Measurements from ENCODE around the gene LRP1B.

DNA sequence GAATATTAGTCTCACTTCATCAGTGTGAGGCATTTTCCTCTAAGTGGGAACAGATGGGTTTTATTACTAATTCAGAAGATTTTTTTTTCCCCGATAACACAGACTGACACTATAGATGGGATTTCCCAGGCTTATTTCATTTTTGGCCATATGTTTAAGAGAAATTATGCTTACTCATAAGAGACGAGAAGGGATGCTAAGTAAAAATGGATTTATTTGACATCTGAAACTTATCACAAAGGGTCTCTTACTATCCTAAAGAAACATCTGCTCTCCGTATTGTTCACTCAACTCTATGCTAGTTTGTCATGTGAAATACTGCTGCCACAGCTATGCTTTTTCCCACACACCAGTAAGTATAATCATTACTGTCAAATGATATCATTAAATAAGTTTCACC lies 1476.3 kb downstream of the LRP1B start:
- TF ChIP-seq, protein P1, sequence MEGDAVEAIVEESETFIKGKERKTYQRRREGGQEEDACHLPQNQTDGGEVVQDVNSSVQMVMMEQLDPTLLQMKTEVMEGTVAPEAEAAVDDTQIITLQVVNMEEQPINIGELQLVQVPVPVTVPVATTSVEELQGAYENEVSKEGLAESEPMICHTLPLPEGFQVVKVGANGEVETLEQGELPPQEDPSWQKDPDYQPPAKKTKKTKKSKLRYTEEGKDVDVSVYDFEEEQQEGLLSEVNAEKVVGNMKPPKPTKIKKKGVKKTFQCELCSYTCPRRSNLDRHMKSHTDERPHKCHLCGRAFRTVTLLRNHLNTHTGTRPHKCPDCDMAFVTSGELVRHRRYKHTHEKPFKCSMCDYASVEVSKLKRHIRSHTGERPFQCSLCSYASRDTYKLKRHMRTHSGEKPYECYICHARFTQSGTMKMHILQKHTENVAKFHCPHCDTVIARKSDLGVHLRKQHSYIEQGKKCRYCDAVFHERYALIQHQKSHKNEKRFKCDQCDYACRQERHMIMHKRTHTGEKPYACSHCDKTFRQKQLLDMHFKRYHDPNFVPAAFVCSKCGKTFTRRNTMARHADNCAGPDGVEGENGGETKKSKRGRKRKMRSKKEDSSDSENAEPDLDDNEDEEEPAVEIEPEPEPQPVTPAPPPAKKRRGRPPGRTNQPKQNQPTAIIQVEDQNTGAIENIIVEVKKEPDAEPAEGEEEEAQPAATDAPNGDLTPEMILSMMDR (IDR thresholded peaks at IDR 0.05), result no peak
- TF ChIP-seq, protein P2, sequence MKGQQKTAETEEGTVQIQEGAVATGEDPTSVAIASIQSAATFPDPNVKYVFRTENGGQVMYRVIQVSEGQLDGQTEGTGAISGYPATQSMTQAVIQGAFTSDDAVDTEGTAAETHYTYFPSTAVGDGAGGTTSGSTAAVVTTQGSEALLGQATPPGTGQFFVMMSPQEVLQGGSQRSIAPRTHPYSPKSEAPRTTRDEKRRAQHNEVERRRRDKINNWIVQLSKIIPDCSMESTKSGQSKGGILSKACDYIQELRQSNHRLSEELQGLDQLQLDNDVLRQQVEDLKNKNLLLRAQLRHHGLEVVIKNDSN (CRISPR knock-in tag; IDR thresholded peaks at IDR 0.05), result no peak
- no peak for TF ChIP-seq SP1 (CRISPR knock-in tag; conservative IDR thresholded peaks at IDR 0.05)
- TF ChIP-seq, protein P3, sequence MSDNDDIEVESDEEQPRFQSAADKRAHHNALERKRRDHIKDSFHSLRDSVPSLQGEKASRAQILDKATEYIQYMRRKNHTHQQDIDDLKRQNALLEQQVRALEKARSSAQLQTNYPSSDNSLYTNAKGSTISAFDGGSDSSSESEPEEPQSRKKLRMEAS (CRISPR knock-in tag; IDR thresholded peaks at IDR 0.05), result no peak
- no peak for TF ChIP-seq TP53 (CRISPR knock-in tag; IDR thresholded peaks at IDR 0.05)
- TF ChIP-seq, protein P4, sequence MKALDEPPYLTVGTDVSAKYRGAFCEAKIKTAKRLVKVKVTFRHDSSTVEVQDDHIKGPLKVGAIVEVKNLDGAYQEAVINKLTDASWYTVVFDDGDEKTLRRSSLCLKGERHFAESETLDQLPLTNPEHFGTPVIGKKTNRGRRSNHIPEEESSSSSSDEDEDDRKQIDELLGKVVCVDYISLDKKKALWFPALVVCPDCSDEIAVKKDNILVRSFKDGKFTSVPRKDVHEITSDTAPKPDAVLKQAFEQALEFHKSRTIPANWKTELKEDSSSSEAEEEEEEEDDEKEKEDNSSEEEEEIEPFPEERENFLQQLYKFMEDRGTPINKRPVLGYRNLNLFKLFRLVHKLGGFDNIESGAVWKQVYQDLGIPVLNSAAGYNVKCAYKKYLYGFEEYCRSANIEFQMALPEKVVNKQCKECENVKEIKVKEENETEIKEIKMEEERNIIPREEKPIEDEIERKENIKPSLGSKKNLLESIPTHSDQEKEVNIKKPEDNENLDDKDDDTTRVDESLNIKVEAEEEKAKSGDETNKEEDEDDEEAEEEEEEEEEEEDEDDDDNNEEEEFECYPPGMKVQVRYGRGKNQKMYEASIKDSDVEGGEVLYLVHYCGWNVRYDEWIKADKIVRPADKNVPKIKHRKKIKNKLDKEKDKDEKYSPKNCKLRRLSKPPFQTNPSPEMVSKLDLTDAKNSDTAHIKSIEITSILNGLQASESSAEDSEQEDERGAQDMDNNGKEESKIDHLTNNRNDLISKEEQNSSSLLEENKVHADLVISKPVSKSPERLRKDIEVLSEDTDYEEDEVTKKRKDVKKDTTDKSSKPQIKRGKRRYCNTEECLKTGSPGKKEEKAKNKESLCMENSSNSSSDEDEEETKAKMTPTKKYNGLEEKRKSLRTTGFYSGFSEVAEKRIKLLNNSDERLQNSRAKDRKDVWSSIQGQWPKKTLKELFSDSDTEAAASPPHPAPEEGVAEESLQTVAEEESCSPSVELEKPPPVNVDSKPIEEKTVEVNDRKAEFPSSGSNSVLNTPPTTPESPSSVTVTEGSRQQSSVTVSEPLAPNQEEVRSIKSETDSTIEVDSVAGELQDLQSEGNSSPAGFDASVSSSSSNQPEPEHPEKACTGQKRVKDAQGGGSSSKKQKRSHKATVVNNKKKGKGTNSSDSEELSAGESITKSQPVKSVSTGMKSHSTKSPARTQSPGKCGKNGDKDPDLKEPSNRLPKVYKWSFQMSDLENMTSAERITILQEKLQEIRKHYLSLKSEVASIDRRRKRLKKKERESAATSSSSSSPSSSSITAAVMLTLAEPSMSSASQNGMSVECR (CRISPR knock-in tag; IDR thresholded peaks at IDR 0.05; ENCODE audit: borderline replicate concordance), result no peak
- TF ChIP-seq, protein P5, sequence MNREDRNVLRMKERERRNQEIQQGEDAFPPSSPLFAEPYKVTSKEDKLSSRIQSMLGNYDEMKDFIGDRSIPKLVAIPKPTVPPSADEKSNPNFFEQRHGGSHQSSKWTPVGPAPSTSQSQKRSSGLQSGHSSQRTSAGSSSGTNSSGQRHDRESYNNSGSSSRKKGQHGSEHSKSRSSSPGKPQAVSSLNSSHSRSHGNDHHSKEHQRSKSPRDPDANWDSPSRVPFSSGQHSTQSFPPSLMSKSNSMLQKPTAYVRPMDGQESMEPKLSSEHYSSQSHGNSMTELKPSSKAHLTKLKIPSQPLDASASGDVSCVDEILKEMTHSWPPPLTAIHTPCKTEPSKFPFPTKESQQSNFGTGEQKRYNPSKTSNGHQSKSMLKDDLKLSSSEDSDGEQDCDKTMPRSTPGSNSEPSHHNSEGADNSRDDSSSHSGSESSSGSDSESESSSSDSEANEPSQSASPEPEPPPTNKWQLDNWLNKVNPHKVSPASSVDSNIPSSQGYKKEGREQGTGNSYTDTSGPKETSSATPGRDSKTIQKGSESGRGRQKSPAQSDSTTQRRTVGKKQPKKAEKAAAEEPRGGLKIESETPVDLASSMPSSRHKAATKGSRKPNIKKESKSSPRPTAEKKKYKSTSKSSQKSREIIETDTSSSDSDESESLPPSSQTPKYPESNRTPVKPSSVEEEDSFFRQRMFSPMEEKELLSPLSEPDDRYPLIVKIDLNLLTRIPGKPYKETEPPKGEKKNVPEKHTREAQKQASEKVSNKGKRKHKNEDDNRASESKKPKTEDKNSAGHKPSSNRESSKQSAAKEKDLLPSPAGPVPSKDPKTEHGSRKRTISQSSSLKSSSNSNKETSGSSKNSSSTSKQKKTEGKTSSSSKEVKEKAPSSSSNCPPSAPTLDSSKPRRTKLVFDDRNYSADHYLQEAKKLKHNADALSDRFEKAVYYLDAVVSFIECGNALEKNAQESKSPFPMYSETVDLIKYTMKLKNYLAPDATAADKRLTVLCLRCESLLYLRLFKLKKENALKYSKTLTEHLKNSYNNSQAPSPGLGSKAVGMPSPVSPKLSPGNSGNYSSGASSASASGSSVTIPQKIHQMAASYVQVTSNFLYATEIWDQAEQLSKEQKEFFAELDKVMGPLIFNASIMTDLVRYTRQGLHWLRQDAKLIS (CRISPR knock-in tag; IDR thresholded peaks at IDR 0.05; ENCODE audit: borderline replicate concordance), result no peak

All from WTC11 (cell line).